Measurements from ENCODE around the gene RND2.
"Not testable (repeated sequence)": the region's sequence is repeated elsewhere in the genome, so short reads cannot be mapped to it uniquely, and the experiment has no call there.

RND2 gene

DNA sequence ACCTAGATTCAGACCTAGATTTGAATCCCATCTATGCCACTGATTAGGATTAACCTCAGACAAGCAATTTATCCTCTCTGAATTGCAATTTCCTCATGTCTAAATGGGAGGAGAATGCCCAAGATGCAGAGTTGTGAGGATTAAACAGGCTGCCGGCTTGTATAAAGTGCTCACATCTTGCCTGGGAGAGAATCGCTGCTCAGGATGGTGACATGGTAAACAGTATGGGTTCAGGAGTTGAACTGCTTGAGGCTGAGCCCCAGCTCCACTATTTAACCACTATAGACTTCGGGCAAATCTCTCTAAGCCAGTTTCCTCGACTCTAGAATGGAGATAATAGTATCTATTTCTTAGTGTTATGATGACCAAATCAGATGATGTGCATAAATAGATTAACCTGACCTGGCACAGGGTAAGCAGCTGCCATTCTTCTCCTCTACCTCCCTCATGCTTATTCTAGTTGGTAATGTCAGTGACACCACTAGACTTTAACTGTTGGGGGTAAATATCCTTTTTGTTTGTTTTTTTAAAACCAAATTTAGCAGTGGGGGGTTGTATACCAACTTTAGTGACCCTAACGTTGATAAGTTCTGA lies 27.5 kb upstream of the RND2 start:
- no peak for DNase-seq (ENCODE audit: low spot score)
- Mint-ChIP-seq H3K4me1 (ENCODE audit: low read depth) (peaks cover 24% of the 10 kb centered on the region), H3K9me3 (no peaks in the 10 kb centered on the region), H3K27me3 (ENCODE audit: low read depth) (no peaks in the 10 kb centered on the region), H3K4me3 (peak overlapping the region; percentile 96), H3K27ac (peak overlapping the region; percentile 99), H3K36me3 (ENCODE audit: low read depth) (peaks cover 43% of the 10 kb centered on the region)

DNA sequence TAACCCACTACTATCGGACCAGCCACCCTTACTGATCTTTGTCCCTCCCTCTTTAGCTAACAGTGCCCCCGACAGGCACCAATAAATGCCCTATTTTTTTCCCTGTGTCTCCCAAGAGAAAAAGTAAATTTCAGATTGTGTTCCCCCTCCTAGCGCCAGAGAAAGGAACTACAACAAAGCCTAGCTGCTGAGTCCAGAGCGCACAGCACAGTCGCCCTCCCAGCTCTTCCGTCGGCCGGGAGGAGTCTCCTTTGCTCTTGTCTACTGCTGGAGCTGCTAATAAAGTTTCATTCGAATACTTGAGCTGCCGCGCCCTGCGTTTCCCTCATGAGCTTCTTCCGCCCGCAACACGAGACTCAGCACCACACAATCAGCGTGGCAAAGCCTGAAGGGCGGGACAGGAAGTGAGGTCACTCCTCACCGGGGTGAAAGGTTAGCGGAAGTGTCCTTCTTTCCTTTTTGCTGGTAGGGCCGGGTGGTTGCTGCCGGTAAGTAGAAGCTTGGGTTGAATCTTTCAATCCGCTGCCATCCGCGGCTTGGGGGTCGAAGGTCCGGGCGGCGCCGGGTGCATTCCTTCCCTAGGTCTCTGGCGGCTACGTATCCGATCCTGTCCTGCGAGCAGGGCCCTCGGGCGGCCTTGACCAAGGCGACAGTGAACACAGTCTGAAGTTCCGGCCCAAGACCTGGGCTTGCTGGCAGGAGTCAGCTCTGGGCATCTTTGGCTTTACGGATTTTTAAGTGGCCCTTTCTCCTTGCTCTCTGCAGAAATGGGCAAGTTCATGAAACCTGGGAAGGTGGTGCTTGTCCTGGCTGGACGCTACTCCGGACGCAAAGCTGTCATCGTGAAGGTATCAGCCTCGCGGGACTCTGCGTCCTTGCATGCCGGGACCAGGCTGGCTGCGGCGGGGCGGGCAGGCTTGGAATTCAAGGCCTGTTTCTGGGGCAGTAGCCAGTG lies 26.8 kb upstream of the RND2 start, which contains the start of gene RPL27:
Gene RPL27 (plus strand): TSS at position 436 of the 955 bp plus-strand sequence. CDS start 332 bp downstream, at position 768.
- Mint-ChIP-seq H3K27ac (peak within 1 kb of the TSS; percentile 99), H3K4me1 (ENCODE audit: low read depth) (peaks cover 24% of the 10 kb centered on the region), H3K36me3 (ENCODE audit: low read depth) (peaks cover 47% of the 10 kb centered on the region), H3K9me3 (no peaks in the 10 kb centered on the region), H3K4me3 (peak within 1 kb of the TSS; percentile 96), H3K27me3 (ENCODE audit: low read depth) (no peaks in the 10 kb centered on the region)
- peak; percentile 97 for DNase-seq (ENCODE audit: low spot score)

GRCh38 chr17:42999003-42999525 lies 26.0 kb upstream of the RND2 start:
- Mint-ChIP-seq H3K36me3 (ENCODE audit: low read depth) (peaks cover 49% of the 10 kb centered on the region), H3K4me3 (peak overlapping the region; percentile 96), H3K4me1 (ENCODE audit: low read depth) (peaks cover 24% of the 10 kb centered on the region)

GRCh38 chr17:43000894-43001293 lies 24.1 kb upstream of the RND2 start:
- not testable (repeated sequence) for DNase-seq (ENCODE audit: low spot score); H3K9me3 Mint-ChIP-seq; H3K4me3 Mint-ChIP-seq; H3K27me3 Mint-ChIP-seq (ENCODE audit: low read depth); H3K27ac Mint-ChIP-seq
- Mint-ChIP-seq H3K4me1 (ENCODE audit: low read depth) (peaks cover 24% of the 10 kb centered on the region), H3K36me3 (ENCODE audit: low read depth) (peaks cover 46% of the 10 kb centered on the region)

More at GRCh38 chr17:42999003-42999525, 26.0 kb upstream of the RND2 start:
- DNase-seq (ENCODE audit: low spot score): no peak
- no peaks in the 10 kb centered on the region for H3K27me3 Mint-ChIP-seq (ENCODE audit: low read depth)
- peak overlapping the region; percentile 99 for H3K27ac Mint-ChIP-seq
- H3K9me3 Mint-ChIP-seq: no peaks in the 10 kb centered on the region

DNA sequence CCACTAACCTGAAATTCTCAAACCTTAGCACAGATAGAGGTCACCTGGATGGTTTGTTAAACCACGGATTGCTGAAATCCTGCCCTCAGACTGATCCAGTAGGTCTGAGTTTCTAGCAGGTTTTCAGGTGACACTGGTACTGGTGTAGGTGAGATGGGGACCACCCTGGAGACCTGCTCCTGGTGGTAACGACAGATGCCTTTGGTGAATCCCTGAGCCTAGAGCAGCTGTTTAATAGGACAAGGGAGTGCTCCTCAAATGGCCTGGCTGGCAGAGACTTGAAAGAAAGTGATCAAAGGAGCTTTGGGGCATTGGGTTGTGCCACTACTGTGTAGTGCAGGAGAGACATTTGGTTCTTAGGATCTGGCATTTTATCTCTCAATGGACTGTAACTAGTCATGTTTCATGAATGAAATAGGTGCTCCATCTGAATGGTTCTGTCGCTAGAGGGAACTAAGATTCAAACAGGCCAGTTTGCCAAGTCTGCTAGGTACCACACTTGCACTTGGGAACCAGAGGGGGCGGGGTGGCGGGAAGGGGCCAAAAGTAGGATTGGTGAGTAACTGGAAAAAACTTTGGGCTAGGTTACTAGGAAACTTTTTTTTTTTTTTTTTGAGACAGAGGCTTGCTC lies 21.4 kb upstream of the RND2 start:
- Mint-ChIP-seq H3K27ac (no peak overlapping the region), H3K27me3 (ENCODE audit: low read depth) (no peaks in the 10 kb centered on the region), H3K36me3 (ENCODE audit: low read depth) (peaks cover 50% of the 10 kb centered on the region), H3K4me3 (no peak overlapping the region), H3K9me3 (no peaks in the 10 kb centered on the region), H3K4me1 (ENCODE audit: low read depth) (peaks cover 21% of the 10 kb centered on the region)
- DNase-seq (ENCODE audit: low spot score): no peak

DNA sequence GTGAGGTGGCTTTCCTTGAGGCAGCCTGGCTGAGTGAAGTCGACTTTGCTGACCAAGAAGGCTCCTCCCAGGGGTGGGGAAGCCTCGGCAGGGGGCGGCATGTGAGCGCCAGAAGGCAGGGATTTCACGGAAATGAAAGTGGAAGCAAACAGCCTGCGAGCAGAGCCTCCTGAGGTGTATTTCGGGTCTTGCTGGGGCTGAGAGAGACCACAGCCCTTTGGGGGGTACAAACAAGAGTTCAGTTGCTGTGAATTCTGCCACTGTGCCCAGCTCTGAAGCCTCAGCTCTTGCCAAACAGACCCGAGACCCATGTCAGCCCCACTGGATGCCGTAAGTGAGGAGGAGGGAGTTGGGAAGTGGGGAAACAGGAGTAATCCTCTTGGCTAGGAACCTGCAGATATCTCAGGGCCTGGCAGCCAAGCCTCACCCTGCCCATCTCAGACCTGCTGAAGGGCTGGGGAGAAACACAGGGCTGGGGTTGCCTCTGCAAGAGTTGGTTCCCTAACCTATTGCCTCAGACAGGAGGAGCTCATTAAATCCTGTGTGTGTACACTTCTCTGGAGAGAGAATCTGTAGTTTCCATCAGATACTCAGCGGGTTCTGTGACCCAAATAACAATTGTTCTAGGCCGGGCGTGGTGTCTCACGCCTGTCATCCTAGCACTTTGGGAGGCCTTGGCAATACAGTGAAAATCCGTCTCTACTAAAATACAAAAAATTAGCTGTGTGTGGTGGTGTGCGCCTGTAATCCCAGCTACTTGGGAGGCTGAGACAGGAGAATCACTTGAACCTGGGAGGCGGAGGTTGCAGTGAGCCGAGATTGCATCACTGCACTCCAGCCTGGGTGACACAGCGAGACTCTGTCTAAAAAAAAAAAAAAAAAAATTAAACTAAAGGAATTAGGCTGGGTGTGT lies 18.1 kb upstream of the RND2 start, which contains the start of gene IFI35:
Gene IFI35 (plus strand): TSS at position 146 of the 913 bp plus-strand sequence. CDS start 164 bp downstream, at position 310.
- Mint-ChIP-seq H3K4me3 (peak within 1 kb of the TSS; percentile 100), H3K27ac (peak within 1 kb of the TSS; percentile 100), H3K9me3 (no peaks in the 10 kb centered on the region), H3K36me3 (ENCODE audit: low read depth) (peaks cover 34% of the 10 kb centered on the region), H3K27me3 (ENCODE audit: low read depth) (no peaks in the 10 kb centered on the region), H3K4me1 (ENCODE audit: low read depth) (peaks cover 17% of the 10 kb centered on the region)
- DNase-seq (ENCODE audit: low spot score): peak; percentile 86

GRCh38 chr17:43010667-43011308 lies 14.2 kb upstream of the RND2 start:
- DNase-seq (ENCODE audit: low spot score): no peak
- Mint-ChIP-seq H3K4me3 (no peak overlapping the region), H3K27ac (peak overlapping the region; percentile 7), H3K9me3 (no peaks in the 10 kb centered on the region), H3K36me3 (ENCODE audit: low read depth) (peaks cover 39% of the 10 kb centered on the region), H3K4me1 (ENCODE audit: low read depth) (peaks cover 19% of the 10 kb centered on the region), H3K27me3 (ENCODE audit: low read depth) (no peaks in the 10 kb centered on the region)

GRCh38 chr17:43011728-43012472 lies 13.1 kb upstream of the RND2 start:
- Mint-ChIP-seq H3K27ac (no peak overlapping the region), H3K4me3 (no peak overlapping the region)

DNA sequence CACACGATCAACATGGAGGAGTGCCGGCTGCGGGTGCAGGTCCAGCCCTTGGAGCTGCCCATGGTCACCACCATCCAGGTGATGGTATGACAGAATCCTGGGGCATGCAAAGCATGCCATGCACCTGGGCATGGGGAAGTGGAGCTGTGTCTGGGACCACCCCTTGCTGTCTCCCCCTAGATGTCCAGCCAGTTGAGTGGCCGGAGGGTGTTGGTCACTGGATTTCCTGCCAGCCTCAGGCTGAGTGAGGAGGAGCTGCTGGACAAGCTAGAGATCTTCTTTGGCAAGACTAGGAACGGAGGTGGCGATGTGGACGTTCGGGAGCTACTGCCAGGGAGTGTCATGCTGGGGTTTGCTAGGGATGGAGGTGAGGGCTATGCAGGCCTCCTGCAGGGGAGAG lies 11.7 kb upstream of the RND2 start:
- DNase-seq (ENCODE audit: low spot score): no peak
- no peak overlapping the region for H3K27ac Mint-ChIP-seq
- no peaks in the 10 kb centered on the region for H3K9me3 Mint-ChIP-seq
- H3K27me3 Mint-ChIP-seq (ENCODE audit: low read depth): no peaks in the 10 kb centered on the region
- peaks cover 33% of the 10 kb centered on the region for H3K36me3 Mint-ChIP-seq (ENCODE audit: low read depth)
- peaks cover 9% of the 10 kb centered on the region for H3K4me1 Mint-ChIP-seq (ENCODE audit: low read depth)
- no peak overlapping the region for H3K4me3 Mint-ChIP-seq

More at GRCh38 chr17:43011728-43012472, 13.1 kb upstream of the RND2 start:
- Mint-ChIP-seq H3K27me3 (ENCODE audit: low read depth) (no peaks in the 10 kb centered on the region), H3K4me1 (ENCODE audit: low read depth) (peaks cover 13% of the 10 kb centered on the region), H3K36me3 (ENCODE audit: low read depth) (peaks cover 33% of the 10 kb centered on the region), H3K9me3 (no peaks in the 10 kb centered on the region)
- DNase-seq (ENCODE audit: low spot score): no peak

- H3K27me3 Mint-ChIP-seq (ENCODE audit: low read depth): no peaks in the 10 kb centered on the region
- peaks cover 14% of the 10 kb centered on the region for H3K4me1 Mint-ChIP-seq (ENCODE audit: low read depth)
- DNase-seq (ENCODE audit: low spot score): no peak
- no peak overlapping the region for H3K27ac Mint-ChIP-seq
- H3K4me3 Mint-ChIP-seq: no peak overlapping the region
- H3K36me3 Mint-ChIP-seq (ENCODE audit: low read depth): peaks cover 31% of the 10 kb centered on the region
- H3K9me3 Mint-ChIP-seq: no peaks in the 10 kb centered on the region
Measured at GRCh38 chr17:43014020-43014648, 10.9 kb upstream of the RND2 start.

DNA sequence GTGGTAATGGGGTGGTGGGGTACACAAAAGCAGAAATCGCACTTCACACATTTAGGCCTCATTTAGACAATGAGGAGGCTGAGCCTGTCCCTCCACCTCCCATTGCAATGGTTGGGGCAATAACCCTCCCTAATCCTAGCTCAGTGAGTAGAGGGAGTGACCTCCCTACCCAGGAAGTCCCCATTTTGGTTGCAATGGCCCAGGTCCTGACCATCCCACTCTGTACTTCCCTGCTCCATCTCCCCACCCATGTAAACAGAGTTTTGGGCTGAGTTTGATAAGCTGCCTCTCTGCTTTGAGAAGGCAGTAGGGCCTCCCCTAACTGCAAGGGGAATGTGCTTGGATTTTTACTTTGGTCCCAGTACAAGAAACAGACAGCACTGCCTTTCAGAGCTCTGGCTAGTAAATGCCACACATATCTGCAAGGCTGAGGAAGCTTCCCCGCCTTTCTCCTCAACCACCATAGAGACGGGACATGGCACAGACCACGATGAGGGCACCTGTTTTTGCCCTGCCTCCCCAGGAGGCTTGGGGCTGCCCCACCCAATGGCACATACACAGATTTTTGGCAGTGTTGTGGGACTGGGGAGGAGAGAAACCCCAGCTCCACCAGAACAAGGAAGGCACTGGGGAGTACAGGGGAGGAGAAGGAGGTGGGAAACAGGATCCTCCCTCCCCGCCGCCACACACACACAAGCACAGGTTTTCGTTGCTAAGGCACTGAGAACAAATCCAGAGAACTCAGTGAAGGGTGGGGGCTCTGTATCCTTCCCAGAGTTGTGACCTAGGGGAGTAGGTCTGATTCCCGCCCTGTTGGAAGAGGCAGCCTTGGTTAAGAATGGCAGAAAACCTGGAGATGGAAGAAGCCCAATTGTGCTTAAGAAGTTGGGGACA lies 10.1 kb upstream of the RND2 start:
- Mint-ChIP-seq H3K27ac (peak overlapping the region; percentile 63), H3K4me3 (no peak overlapping the region), H3K9me3 (no peaks in the 10 kb centered on the region), H3K27me3 (ENCODE audit: low read depth) (no peaks in the 10 kb centered on the region), H3K36me3 (ENCODE audit: low read depth) (peaks cover 31% of the 10 kb centered on the region), H3K4me1 (ENCODE audit: low read depth) (peaks cover 19% of the 10 kb centered on the region)
- no peak for DNase-seq (ENCODE audit: low spot score)

All from T-helper 2 cell treated with Interferon-gamma antibody and Interleukin-4, amounts not matched to agents 5 μg/mL and 100 μg/mL, for 36 hours (primary cell).